SKM-1 (cell line): Measurements from ENCODE around the gene NOS2.
A peak's percentile ranks its signal among the peaks of the same experiment; 100 is the strongest.
"Not testable (repeated sequence)": the region's sequence is repeated elsewhere in the genome, so short reads cannot be mapped to it uniquely, and the experiment has no call there.

Source experiments
- DNase-seq: peaks from one replicate; lab custom pipeline; 2025; ENCODE audit not compliant: unreplicated experiment; lab: John Stamatoyannopoulos, UW

The NOS2 gene

GRCh38 chr17:27793168-27793905 lies 7.0 kb downstream of the NOS2 start:
- DNase-seq: no peak

GRCh38 chr17:27792095-27792494 lies 8.2 kb downstream of the NOS2 start:
- no peak for DNase-seq

GRCh38 chr17:27788919-27789318 lies 11.4 kb downstream of the NOS2 start:
- no peak for DNase-seq

- DNase-seq: no peak
Observed at GRCh38 chr17:27783440-27784350, 16.6 kb downstream of the NOS2 start.

GRCh38 chr17:27782791-27783206 lies 17.5 kb downstream of the NOS2 start:
- peak; percentile 40 for DNase-seq

- DNase-seq: no peak
Observed at GRCh38 chr17:27780828-27781404, 19.4 kb downstream of the NOS2 start.

GRCh38 chr17:27780092-27780827 lies 20.1 kb downstream of the NOS2 start:
- DNase-seq: no peak

- no peak for DNase-seq
Observed at GRCh38 chr17:27778183-27778582, 22.1 kb downstream of the NOS2 start.

GRCh38 chr17:27776882-27777624 lies 23.3 kb downstream of the NOS2 start:
- no peak for DNase-seq

GRCh38 chr17:27771586-27771985 lies 28.7 kb downstream of the NOS2 start:
- no peak for DNase-seq

GRCh38 chr17:27770877-27771276 lies 29.5 kb downstream of the NOS2 start:
- DNase-seq: no peak

- DNase-seq: no peak
Observed at GRCh38 chr17:27768858-27769410, 31.4 kb downstream of the NOS2 start.

- no peak for DNase-seq
Observed at GRCh38 chr17:27766438-27766837, 33.9 kb downstream of the NOS2 start.

- no peak for DNase-seq
Observed at GRCh38 chr17:27765353-27765752, 35.0 kb downstream of the NOS2 start.

GRCh38 chr17:27764589-27764988 lies 35.7 kb downstream of the NOS2 start:
- no peak for DNase-seq

- no peak for DNase-seq
Observed at GRCh38 chr17:27762527-27763305, 37.6 kb downstream of the NOS2 start.

- DNase-seq: not testable (repeated sequence)
Observed at GRCh38 chr17:27760931-27761330, 39.4 kb downstream of the NOS2 start.

- peak; percentile 39 for DNase-seq
Observed at GRCh38 chr17:27760069-27760885, 40.1 kb downstream of the NOS2 start.
